A549 (cell line): ENCODE measurements around the gene ZBTB8OS.

Experiments used
- CBX2 ChIP-seq: fragments of 200-600 bp; sonication (generic); IDR thresholded peaks from 2 replicates; pipeline ENCODE4 v1.6.1; 2016; ENCODE audit warnings: low read depth, mild to moderate bottlenecking, borderline replicate concordance
- CHD2 ChIP-seq: fragments of 150-350 bp; IDR thresholded peaks from 2 replicates; pipeline ENCODE4 v1.6.1; 2014; ENCODE audit warnings: low read length; ENCODE audit not compliant: partially characterized antibody
- POLR2A ChIP-seq: IDR thresholded peaks from 2 replicates; pipeline ENCODE4 v1.6.1; 2012; ENCODE audit warnings: mild to moderate bottlenecking, low read length
- RAD21 ChIP-seq, 2 experiments: fragments of >200 bp in 1 of 2; sonication (Bioruptor Twin) in 1 of 2; formaldehyde crosslinking in 1 of 2; IDR thresholded peaks in 1 of 2; conservative IDR thresholded peaks in 1 of 2; 2 replicates in 1 of 2; 3 replicates in 1 of 2; pipeline ENCODE4 v1.6.1; 2012 to 2018; ENCODE audit warnings: inconsistent platforms in 1 of 2
- TF ChIP-seq, protein P1 (sequence below): fragments of >200 bp; sonication (Bioruptor Twin); formaldehyde crosslinking; IDR thresholded peaks from 3 replicates; pipeline ENCODE4 v1.5.1; 2016
- TF ChIP-seq, protein P2 (sequence below): fragments of 200-600 bp; sonication (generic); IDR thresholded peaks from 2 replicates; pipeline ENCODE4 v1.6.1; 2016; ENCODE audit warnings: antibody characterized with exemption, mild to moderate bottlenecking, moderate library complexity

DNA sequence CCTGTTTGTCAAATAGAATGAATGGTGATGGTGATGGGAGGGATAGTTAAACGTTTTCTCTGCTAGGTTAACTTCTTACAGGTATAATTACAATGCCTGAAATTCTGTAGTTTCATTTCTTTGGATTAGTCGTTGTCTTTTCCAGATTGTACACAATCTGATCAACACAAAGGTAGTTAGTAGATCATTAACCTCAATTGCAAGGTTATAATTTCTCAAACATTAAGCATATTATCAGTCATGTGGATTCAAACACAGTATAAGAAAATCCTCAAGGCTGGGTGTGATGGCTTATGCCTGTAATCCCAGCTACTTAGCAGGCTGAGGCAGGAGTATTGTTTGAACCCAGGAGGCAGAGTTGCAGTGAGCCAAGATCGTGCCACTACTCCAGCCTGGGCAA, 31.6 kb upstream of the ZBTB8OS start:
- TF ChIP-seq POLR2A (no peak), CHD2 (no peak), CBX2 (no peak), RAD21 (conservative IDR thresholded peaks at IDR 0.05 in 1 of 2, IDR thresholded peaks at IDR 0.05 in 1 of 2) (no peak)
- TF ChIP-seq, protein P1, sequence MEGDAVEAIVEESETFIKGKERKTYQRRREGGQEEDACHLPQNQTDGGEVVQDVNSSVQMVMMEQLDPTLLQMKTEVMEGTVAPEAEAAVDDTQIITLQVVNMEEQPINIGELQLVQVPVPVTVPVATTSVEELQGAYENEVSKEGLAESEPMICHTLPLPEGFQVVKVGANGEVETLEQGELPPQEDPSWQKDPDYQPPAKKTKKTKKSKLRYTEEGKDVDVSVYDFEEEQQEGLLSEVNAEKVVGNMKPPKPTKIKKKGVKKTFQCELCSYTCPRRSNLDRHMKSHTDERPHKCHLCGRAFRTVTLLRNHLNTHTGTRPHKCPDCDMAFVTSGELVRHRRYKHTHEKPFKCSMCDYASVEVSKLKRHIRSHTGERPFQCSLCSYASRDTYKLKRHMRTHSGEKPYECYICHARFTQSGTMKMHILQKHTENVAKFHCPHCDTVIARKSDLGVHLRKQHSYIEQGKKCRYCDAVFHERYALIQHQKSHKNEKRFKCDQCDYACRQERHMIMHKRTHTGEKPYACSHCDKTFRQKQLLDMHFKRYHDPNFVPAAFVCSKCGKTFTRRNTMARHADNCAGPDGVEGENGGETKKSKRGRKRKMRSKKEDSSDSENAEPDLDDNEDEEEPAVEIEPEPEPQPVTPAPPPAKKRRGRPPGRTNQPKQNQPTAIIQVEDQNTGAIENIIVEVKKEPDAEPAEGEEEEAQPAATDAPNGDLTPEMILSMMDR: no peak
- TF ChIP-seq, protein P2, sequence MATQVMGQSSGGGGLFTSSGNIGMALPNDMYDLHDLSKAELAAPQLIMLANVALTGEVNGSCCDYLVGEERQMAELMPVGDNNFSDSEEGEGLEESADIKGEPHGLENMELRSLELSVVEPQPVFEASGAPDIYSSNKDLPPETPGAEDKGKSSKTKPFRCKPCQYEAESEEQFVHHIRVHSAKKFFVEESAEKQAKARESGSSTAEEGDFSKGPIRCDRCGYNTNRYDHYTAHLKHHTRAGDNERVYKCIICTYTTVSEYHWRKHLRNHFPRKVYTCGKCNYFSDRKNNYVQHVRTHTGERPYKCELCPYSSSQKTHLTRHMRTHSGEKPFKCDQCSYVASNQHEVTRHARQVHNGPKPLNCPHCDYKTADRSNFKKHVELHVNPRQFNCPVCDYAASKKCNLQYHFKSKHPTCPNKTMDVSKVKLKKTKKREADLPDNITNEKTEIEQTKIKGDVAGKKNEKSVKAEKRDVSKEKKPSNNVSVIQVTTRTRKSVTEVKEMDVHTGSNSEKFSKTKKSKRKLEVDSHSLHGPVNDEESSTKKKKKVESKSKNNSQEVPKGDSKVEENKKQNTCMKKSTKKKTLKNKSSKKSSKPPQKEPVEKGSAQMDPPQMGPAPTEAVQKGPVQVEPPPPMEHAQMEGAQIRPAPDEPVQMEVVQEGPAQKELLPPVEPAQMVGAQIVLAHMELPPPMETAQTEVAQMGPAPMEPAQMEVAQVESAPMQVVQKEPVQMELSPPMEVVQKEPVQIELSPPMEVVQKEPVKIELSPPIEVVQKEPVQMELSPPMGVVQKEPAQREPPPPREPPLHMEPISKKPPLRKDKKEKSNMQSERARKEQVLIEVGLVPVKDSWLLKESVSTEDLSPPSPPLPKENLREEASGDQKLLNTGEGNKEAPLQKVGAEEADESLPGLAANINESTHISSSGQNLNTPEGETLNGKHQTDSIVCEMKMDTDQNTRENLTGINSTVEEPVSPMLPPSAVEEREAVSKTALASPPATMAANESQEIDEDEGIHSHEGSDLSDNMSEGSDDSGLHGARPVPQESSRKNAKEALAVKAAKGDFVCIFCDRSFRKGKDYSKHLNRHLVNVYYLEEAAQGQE: no peak
